ENCODE results near the gene ETDB.
A peak's percentile ranks its signal among the peaks of the same experiment; 100 is the strongest.
"Not testable (repeated sequence)": the region's sequence is repeated elsewhere in the genome, so short reads cannot be mapped to it uniquely, and the experiment has no call there.

Gene ETDB

GRCh38 chrX:135120056-135120576 is at the start of gene ETDB:
Gene ETDB (minus strand): TSS chrX:135120526. CDS start chrX:135119261, 1,265 bp downstream.
- not testable (repeated sequence) for DNase-seq

- not testable (repeated sequence) for DNase-seq
Observed at GRCh38 chrX:135169534-135169933, 49.2 kb upstream of the ETDB start.

- DNase-seq, result no peak
Observed at GRCh38 chrX:135168486-135168885, 48.2 kb upstream of the ETDB start.

GRCh38 chrX:135154688-135155087 is 34.4 kb upstream of the ETDB start:
- DNase-seq, result not testable (repeated sequence)

- DNase-seq, result not testable (repeated sequence)
Observed at GRCh38 chrX:135126145-135126544, 5.8 kb upstream of the ETDB start.

GRCh38 chrX:135116064-135116463 is 4.3 kb downstream of the ETDB start:
- not testable (repeated sequence) for DNase-seq

GRCh38 chrX:135114392-135114791 is 5.9 kb downstream of the ETDB start:
- DNase-seq, result no peak

GRCh38 chrX:135112743-135113142 is 7.6 kb downstream of the ETDB start:
- DNase-seq, result no peak

- no peak for DNase-seq
Observed at GRCh38 chrX:135112096-135112729, 8.1 kb downstream of the ETDB start.

- no peak for DNase-seq
Observed at GRCh38 chrX:135109554-135109953, 10.8 kb downstream of the ETDB start.

- DNase-seq, result no peak
Observed at GRCh38 chrX:135099493-135099783, 20.9 kb downstream of the ETDB start.

GRCh38 chrX:135097196-135097744 is 23.1 kb downstream of the ETDB start:
- not testable (repeated sequence) for DNase-seq

GRCh38 chrX:135095715-135096114 is 24.6 kb downstream of the ETDB start:
- DNase-seq, result no peak

- no peak for DNase-seq
Observed at GRCh38 chrX:135094726-135095125, 25.6 kb downstream of the ETDB start.

GRCh38 chrX:135089126-135089525 is 31.2 kb downstream of the ETDB start:
- DNase-seq, result no peak

GRCh38 chrX:135087867-135088266 is 32.5 kb downstream of the ETDB start:
- DNase-seq, result no peak

GRCh38 chrX:135086197-135086854 is 34.0 kb downstream of the ETDB start:
- peak in 1 of 2 donors; percentile 11 for DNase-seq

- no peak for DNase-seq
Observed at GRCh38 chrX:135081693-135082404, 38.5 kb downstream of the ETDB start.

All from hippocampal formation (tissue), 2 donors.